Measurements from ENCODE around the gene PLCL2.

DNA sequence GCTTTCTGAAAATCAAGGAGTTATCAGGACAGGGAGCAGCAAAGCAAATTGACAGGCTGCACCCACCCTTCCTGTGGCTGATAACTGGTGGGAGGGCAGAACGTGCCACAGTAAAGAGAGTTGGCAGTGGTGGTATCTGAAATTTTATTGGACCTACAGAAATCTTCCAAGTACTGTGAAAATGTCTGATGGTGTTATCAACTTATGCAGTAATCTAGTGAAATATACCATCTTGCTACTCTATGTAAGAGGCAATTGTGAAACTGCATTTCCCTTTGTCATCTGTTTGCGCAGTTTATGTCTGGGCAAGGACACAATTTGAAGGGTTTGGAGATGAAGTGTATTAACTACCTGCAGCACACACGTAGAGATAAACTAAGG lies 1.5 kb downstream of the PLCL2 start:
- TF ChIP-seq CTCF (IDR thresholded peaks at IDR 0.05; ENCODE audit: borderline replicate concordance, extremely low read depth, low read length, poor library complexity, severe bottlenecking) (no peak), EZH2 (IDR thresholded peaks at IDR 0.05; ENCODE audit: borderline replicate concordance, low read depth, low read length, severe bottlenecking) (no peak)

All from DND-41 (cell line).